Measurements from ENCODE around the gene FAM53B. TPM values are rescaled to one million over a fixed set of nuclear protein-coding genes. Genes with fewer than 3 reads are reported as not detected.

Gene FAM53B
- total RNA-seq, 1 experiment from 2014 or later: 21.4 TPM

GRCh38 chr10:124587811-124588211 is 156.4 kb downstream of the FAM53B start:
- no peak for DNase-seq (ENCODE audit: low spot score)
- in situ Hi-C loops (cut with HindIII; ENCODE audit: low sequenced_read_pairs): no loop called here

GRCh38 chr10:124586142-124586541 is 158.0 kb downstream of the FAM53B start:
- DNase-seq (ENCODE audit: low spot score): no peak
- in situ Hi-C loops (cut with HindIII; ENCODE audit: low sequenced_read_pairs): no loop called here

GRCh38 chr10:124579011-124579399 is 165.2 kb downstream of the FAM53B start:
- in situ Hi-C loops (cut with HindIII; ENCODE audit: low sequenced_read_pairs): no loop called here
- no peak for DNase-seq (ENCODE audit: low spot score)

GRCh38 chr10:124578231-124579010 is 165.8 kb downstream of the FAM53B start:
- DNase-seq (ENCODE audit: low spot score): no peak

GRCh38 chr10:124577651-124578050 is 166.5 kb downstream of the FAM53B start:
- no peak for DNase-seq (ENCODE audit: low spot score)
- in situ Hi-C loops (cut with HindIII; ENCODE audit: low sequenced_read_pairs): no loop called here

More at GRCh38 chr10:124578231-124579010, 165.8 kb downstream of the FAM53B start:
- in situ Hi-C loops (cut with HindIII; ENCODE audit: low sequenced_read_pairs): no loop called here

- in situ Hi-C loops (cut with HindIII; ENCODE audit: low sequenced_read_pairs): no loop called here
- DNase-seq (ENCODE audit: low spot score): no peak
These were observed 167.4 kb downstream of the FAM53B start for GRCh38 chr10:124576526-124577420.

GRCh38 chr10:124575107-124576035 is 168.8 kb downstream of the FAM53B start:
- DNase-seq (ENCODE audit: low spot score): no peak
- in situ Hi-C loops (cut with HindIII; ENCODE audit: low sequenced_read_pairs): no loop called here

- no peak for DNase-seq (ENCODE audit: low spot score)
- in situ Hi-C loops (cut with HindIII; ENCODE audit: low sequenced_read_pairs): no loop called here
These were observed 169.6 kb downstream of the FAM53B start for GRCh38 chr10:124574456-124575070.

- in situ Hi-C loops (cut with HindIII; ENCODE audit: low sequenced_read_pairs): no loop called here
- no peak for DNase-seq (ENCODE audit: low spot score)
These were observed 170.3 kb downstream of the FAM53B start for GRCh38 chr10:124573726-124574455.

- in situ Hi-C loops (cut with HindIII; ENCODE audit: low sequenced_read_pairs): no loop called here
- no peak for DNase-seq (ENCODE audit: low spot score)
These were observed 171.4 kb downstream of the FAM53B start for GRCh38 chr10:124572751-124573150.

GRCh38 chr10:124570646-124571045 is 173.5 kb downstream of the FAM53B start:
- DNase-seq (ENCODE audit: low spot score): no peak
- in situ Hi-C loops (cut with HindIII; ENCODE audit: low sequenced_read_pairs): no loop called here

GRCh38 chr10:124569623-124570470 is 174.3 kb downstream of the FAM53B start:
- in situ Hi-C loops (cut with HindIII; ENCODE audit: low sequenced_read_pairs): no loop called here
- DNase-seq (ENCODE audit: low spot score): no peak

Other genes with a start within 250 kb of the FAM53B start
- gene EEF1AKMT2, start 47.5 kb upstream of the FAM53B start, total RNA-seq (2014; rRNA removed; shearing (Covaris generic)): 35.6 and 35.8 TPM in 2 replicates
- gene ABRAXAS2, start 57.4 kb upstream of the FAM53B start, total RNA-seq (2014; rRNA removed; shearing (Covaris generic)): 11.4 and 16.8 TPM in 2 replicates
- 15.0 and 17.3 TPM in 2 replicates for gene ZRANB1, start 197.7 kb upstream of the FAM53B start, total RNA-seq (2014; rRNA removed; shearing (Covaris generic))

Measured in G401 (cell line).